ENCODE measurements around the gene DBH. TPM values are rescaled to one million over a fixed set of nuclear protein-coding genes. Genes with fewer than 3 reads are reported as not detected.

The DBH gene
- total RNA-seq, 1 experiment from 2014 or later = not detected

DNA sequence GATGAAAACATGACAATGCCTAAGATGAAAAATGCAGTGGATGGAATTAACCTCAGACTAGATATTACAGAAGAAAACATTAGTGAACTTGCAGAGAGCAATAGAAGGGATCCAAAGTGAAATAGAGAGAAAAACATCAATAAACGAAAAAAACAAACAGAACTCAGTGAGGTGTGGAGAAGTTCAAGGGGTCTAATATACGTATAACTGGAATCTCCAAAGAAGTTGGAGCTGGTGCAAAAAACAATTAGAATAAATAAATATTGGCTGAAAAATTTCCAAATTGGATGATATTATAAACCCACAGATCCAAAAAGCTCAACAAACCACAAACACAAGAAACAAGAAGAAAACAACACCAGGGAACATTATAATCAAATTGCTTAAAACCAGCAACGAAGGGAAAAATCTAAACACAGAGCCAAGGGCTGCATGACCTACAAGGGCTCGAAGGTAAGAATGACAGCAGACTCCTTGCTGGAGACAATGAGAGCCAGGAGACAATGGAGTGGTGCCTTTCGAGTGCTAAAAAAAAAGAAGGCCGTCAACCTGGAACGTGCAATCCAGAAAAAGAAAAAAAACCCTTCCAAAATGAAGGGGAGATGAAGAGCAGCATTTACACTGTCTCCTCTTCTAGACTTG lies 38.7 kb upstream of the DBH start:
- H3K9me3 Mint-ChIP-seq (ENCODE audit: unreplicated experiment) = peaks cover 13% of the 10 kb centered on the region
- intact Hi-C loops (cut with micrococcal nuclease) = no loop called here

DNA sequence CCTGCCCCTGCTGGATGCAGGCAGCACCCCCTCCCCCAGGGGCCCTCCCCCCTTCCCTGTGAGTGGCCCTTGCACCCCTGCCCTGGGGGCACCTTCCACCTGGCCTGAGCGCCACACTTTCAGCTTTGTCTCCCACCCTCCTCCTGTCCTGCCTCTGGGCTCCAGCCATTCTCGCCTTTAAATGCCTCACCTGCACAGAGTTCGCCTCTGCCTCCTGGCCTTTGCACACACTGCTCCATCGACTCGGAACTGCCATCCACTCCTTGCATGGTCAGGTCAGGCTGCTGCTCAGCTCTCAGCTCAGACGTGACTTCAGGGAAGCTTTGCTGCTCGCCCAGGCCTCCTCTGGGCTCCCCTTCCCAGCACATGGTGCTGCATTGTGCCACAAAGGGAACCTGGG lies 37.2 kb upstream of the DBH start:
- Mint-ChIP-seq H3K27me3 (ENCODE audit: insufficient read depth, unreplicated experiment) (peaks cover 16% of the 10 kb centered on the region), H3K9me3 (ENCODE audit: unreplicated experiment) (peaks cover 13% of the 10 kb centered on the region), H3K36me3 (ENCODE audit: insufficient read depth, unreplicated experiment) (no peaks in the 10 kb centered on the region), H3K4me1 (ENCODE audit: insufficient read depth, unreplicated experiment) (no peaks in the 10 kb centered on the region), H3K27ac (ENCODE audit: low read depth, unreplicated experiment) (no peak overlapping the region), H3K4me3 (ENCODE audit: unreplicated experiment) (no peak overlapping the region)
- ChIA-PET POLR2A (no interaction called here), CTCF (no interaction called here)
- TF ChIP-seq, protein P1, sequence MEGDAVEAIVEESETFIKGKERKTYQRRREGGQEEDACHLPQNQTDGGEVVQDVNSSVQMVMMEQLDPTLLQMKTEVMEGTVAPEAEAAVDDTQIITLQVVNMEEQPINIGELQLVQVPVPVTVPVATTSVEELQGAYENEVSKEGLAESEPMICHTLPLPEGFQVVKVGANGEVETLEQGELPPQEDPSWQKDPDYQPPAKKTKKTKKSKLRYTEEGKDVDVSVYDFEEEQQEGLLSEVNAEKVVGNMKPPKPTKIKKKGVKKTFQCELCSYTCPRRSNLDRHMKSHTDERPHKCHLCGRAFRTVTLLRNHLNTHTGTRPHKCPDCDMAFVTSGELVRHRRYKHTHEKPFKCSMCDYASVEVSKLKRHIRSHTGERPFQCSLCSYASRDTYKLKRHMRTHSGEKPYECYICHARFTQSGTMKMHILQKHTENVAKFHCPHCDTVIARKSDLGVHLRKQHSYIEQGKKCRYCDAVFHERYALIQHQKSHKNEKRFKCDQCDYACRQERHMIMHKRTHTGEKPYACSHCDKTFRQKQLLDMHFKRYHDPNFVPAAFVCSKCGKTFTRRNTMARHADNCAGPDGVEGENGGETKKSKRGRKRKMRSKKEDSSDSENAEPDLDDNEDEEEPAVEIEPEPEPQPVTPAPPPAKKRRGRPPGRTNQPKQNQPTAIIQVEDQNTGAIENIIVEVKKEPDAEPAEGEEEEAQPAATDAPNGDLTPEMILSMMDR (IDR thresholded peaks at IDR 0.05; ENCODE audit: unreplicated experiment) = no peak
- DNase-seq (ENCODE audit: unreplicated experiment) = no peak
- BruUV-seq (replicated peaks) = no TSS peak
- intact Hi-C loops (cut with micrococcal nuclease) = no loop called here

More for the DNA sequence above, 38.7 kb upstream of the DBH start:
- DNase-seq (ENCODE audit: unreplicated experiment) = peak; percentile 10
- POLR2A ChIA-PET = no interaction called here
- H3K36me3 Mint-ChIP-seq (ENCODE audit: insufficient read depth, unreplicated experiment) = no peaks in the 10 kb centered on the region
- no peak overlapping the region for H3K27ac Mint-ChIP-seq (ENCODE audit: low read depth, unreplicated experiment)
- no peaks in the 10 kb centered on the region for H3K4me1 Mint-ChIP-seq (ENCODE audit: insufficient read depth, unreplicated experiment)
- no TSS peak for BruUV-seq (replicated peaks)
- H3K27me3 Mint-ChIP-seq (ENCODE audit: insufficient read depth, unreplicated experiment) = peaks cover 20% of the 10 kb centered on the region
- H3K4me3 Mint-ChIP-seq (ENCODE audit: unreplicated experiment) = no peak overlapping the region
- TF ChIP-seq, protein P1 (IDR thresholded peaks at IDR 0.05; ENCODE audit: unreplicated experiment) = no peak
- CTCF ChIA-PET = interaction anchor here (0.6 to 0.7 kb wide), 3 partner anchors 14 to 176 kb away, joined by 4 read pairs; no protein-coding TSS in a partner anchor

DNA sequence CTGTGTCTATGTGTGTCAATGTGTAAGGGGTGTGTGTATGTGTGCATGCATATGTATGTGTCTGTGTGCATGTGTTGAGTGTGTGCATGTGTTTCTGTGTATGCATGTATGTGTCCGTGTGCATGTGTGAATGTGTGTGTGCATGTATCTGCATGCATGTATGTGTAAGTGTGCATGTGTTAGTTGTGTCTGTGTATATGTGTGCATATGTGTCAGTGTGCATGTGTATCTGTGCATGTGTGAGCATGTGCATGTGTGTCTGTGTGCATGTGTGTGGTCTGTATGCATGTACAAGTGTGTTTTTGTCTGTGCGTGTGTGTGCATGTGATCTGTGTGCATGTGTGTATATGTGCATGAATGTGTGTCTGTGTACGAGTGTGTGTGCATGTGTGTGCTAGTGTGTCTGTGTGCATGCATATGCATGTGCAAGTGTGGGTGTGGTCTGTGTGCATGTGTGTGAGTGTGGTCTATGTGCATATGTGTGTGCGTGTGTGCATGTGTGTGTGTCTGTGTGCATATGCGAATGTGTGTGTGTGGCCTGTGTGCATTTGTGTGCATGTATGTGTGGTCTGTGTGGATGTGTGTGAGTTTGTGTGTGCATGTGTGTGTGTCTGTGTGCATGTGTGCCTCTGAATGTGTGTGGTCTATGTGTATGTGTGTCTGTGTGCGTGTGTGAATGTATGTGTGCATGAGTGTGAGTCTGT lies 36.5 kb upstream of the DBH start:
- no peak for DNase-seq (ENCODE audit: unreplicated experiment)
- intact Hi-C loops (cut with micrococcal nuclease) = no loop called here
- Mint-ChIP-seq H3K4me3 (ENCODE audit: unreplicated experiment) (no peak overlapping the region), H3K27ac (ENCODE audit: low read depth, unreplicated experiment) (no peak overlapping the region), H3K9me3 (ENCODE audit: unreplicated experiment) (peaks cover 13% of the 10 kb centered on the region), H3K4me1 (ENCODE audit: insufficient read depth, unreplicated experiment) (no peaks in the 10 kb centered on the region), H3K27me3 (ENCODE audit: insufficient read depth, unreplicated experiment) (peaks cover 16% of the 10 kb centered on the region), H3K36me3 (ENCODE audit: insufficient read depth, unreplicated experiment) (no peaks in the 10 kb centered on the region)
- ChIA-PET CTCF (no interaction called here), POLR2A (no interaction called here)
- no TSS peak for BruUV-seq (replicated peaks)
- TF ChIP-seq, protein P1 (IDR thresholded peaks at IDR 0.05; ENCODE audit: unreplicated experiment) = no peak

DNA sequence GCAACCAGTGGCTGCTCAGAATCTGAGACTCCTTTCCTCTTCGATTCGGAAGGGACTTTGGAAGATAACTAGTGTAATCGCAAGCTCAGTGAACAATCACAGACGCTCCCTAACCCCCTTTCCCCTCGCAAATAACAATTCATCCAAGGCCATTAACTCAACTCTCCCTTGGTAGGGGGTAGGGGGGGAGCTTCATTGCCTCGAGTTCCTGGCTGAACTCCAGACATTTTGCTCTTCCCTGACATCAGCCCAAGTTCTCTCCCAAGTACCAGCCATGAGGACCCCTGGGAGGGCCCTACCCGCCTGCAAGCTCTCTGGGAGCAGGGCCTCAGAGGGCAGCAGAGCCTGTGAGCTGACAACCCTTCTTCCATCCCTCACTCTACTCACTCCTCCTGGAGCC lies 35.4 kb upstream of the DBH start:
- Mint-ChIP-seq H3K36me3 (ENCODE audit: insufficient read depth, unreplicated experiment) (no peaks in the 10 kb centered on the region), H3K4me3 (ENCODE audit: unreplicated experiment) (no peak overlapping the region), H3K4me1 (ENCODE audit: insufficient read depth, unreplicated experiment) (no peaks in the 10 kb centered on the region), H3K27me3 (ENCODE audit: insufficient read depth, unreplicated experiment) (peaks cover 23% of the 10 kb centered on the region), H3K9me3 (ENCODE audit: unreplicated experiment) (peaks cover 13% of the 10 kb centered on the region), H3K27ac (ENCODE audit: low read depth, unreplicated experiment) (no peak overlapping the region)
- no TSS peak for BruUV-seq (replicated peaks)
- intact Hi-C loops (cut with micrococcal nuclease) = no loop called here
- TF ChIP-seq, protein P1 (IDR thresholded peaks at IDR 0.05; ENCODE audit: unreplicated experiment) = no peak
- CTCF ChIA-PET = no interaction called here
- no peak for DNase-seq (ENCODE audit: unreplicated experiment)
- POLR2A ChIA-PET = interaction anchor here (0.6 to 1.1 kb wide), 2 partner anchors 10 to 35 kb away, joined by 3 to 5 read pairs; no protein-coding TSS in a partner anchor

Measured in MCF 10A (cell line).